SIG-M5 (cell line): Measurements from ENCODE around the gene ZNF816.
"Not testable (repeated sequence)": the region's sequence is repeated elsewhere in the genome, so short reads cannot be mapped to it uniquely, and the experiment has no call there.

Experiments
- DNase-seq: peaks from one replicate; lab custom pipeline; 2025; lab: John Stamatoyannopoulos, UW

ZNF816 gene

GRCh38 chr19:52959613-52960295 lies 2.9 kb downstream of the ZNF816 start:
- no peak for DNase-seq

- DNase-seq, result no peak
Observed at GRCh38 chr19:52957591-52957990, 5.1 kb downstream of the ZNF816 start.

- no peak for DNase-seq
Observed at GRCh38 chr19:52956917-52957316, 5.8 kb downstream of the ZNF816 start.

- no peak for DNase-seq
Observed at GRCh38 chr19:52949422-52949821, 13.3 kb downstream of the ZNF816 start.

- no peak for DNase-seq
Observed at GRCh38 chr19:52948025-52948770, 14.5 kb downstream of the ZNF816 start.

GRCh38 chr19:52946322-52947310 lies 16.1 kb downstream of the ZNF816 start:
- DNase-seq, result no peak

GRCh38 chr19:52945652-52946321 lies 16.9 kb downstream of the ZNF816 start:
- DNase-seq, result no peak

- DNase-seq, result not testable (repeated sequence)
Observed at GRCh38 chr19:52944703-52945493, 17.8 kb downstream of the ZNF816 start.

- DNase-seq, result no peak
Observed at GRCh38 chr19:52943884-52944643, 18.6 kb downstream of the ZNF816 start.

- no peak for DNase-seq
Observed at GRCh38 chr19:52943134-52943883, 19.4 kb downstream of the ZNF816 start.

GRCh38 chr19:52942386-52943133 lies 20.1 kb downstream of the ZNF816 start:
- DNase-seq, result no peak

- no peak for DNase-seq
Observed at GRCh38 chr19:52941941-52942385, 20.7 kb downstream of the ZNF816 start.

- not testable (repeated sequence) for DNase-seq
Observed at GRCh38 chr19:52941523-52941922, 21.2 kb downstream of the ZNF816 start.

- DNase-seq, result not testable (repeated sequence)
Observed at GRCh38 chr19:52940905-52941304, 21.8 kb downstream of the ZNF816 start.

- DNase-seq, result no peak
Observed at GRCh38 chr19:52938761-52939160, 23.9 kb downstream of the ZNF816 start.

GRCh38 chr19:52936954-52937325 lies 25.7 kb downstream of the ZNF816 start:
- no peak for DNase-seq

GRCh38 chr19:52936151-52936953 lies 26.3 kb downstream of the ZNF816 start:
- DNase-seq, result no peak

GRCh38 chr19:52935434-52935833 lies 27.2 kb downstream of the ZNF816 start:
- DNase-seq, result no peak
